IMR-90 (cell line): ENCODE results near the gene LAMA5. TPM values are rescaled to one million over a fixed set of nuclear protein-coding genes. Genes with fewer than 3 reads are reported as not detected.
A peak's percentile ranks its signal among the peaks of the same experiment; 100 is the strongest.

Experiments used
- ATAC-seq: fragments of 200-7000 bp; cut with Tn5 transposase; 2 replicates; pipeline ENCODE4 v1.9.1; 2020; ENCODE audit warnings: low read depth, mild to moderate bottlenecking, moderate library complexity
- BruUV-seq: library from RNA; stranded (reverse); fragments of 400-500 nt; replicated peaks from 2 replicates; lab custom pipeline; 2021; lab: Mats Ljungman, UMichigan
- CTCF ChIA-PET: fragments of 300-600 bp; formaldehyde crosslinking; extraction: SDS; loops from one replicate; lab custom pipeline; 2021; ENCODE audit warnings: antibody characterized with exemption; lab: Yijun Ruan, JAX
- POLR2A ChIA-PET: fragments of 300-600 bp; sonication (Branson Sonifier 250); formaldehyde crosslinking; loops from one replicate; lab custom pipeline; 2022; ENCODE audit warnings: antibody characterized with exemption; ENCODE audit not compliant: unreplicated experiment; lab: Charles Lee
- DNase-seq: peaks from one replicate; pipeline ENCODE4 v3.0.0; 2013
- H2AFZ ChIP-seq: replicated peaks from 2 replicates; pipeline ENCODE3; 2013; ENCODE audit warnings: low read length, mild to moderate bottlenecking; ENCODE audit not compliant: poor library complexity
- H2AK5ac ChIP-seq: 2 replicates; pipeline ENCODE4 v1.6.1; 2013; ENCODE audit warnings: low read depth, low read length, inconsistent platforms
- H2AK9ac ChIP-seq: replicated peaks from 2 replicates; pipeline ENCODE3; 2013; ENCODE audit warnings: mild to moderate bottlenecking, low read depth, low read length, moderate library complexity; ENCODE audit not compliant: poor library complexity
- H2BK120ac ChIP-seq: 2 replicates; pipeline ENCODE4 v1.6.1; 2013; ENCODE audit warnings: low read depth, low read length, inconsistent platforms
- H2BK15ac ChIP-seq: 3 replicates; pipeline ENCODE4 v1.6.1; 2013; ENCODE audit warnings: low read depth, low read length, inconsistent platforms
- H2BK20ac ChIP-seq: 2 replicates; pipeline ENCODE4 v1.6.1; 2013; ENCODE audit warnings: low read depth, mild to moderate bottlenecking, inconsistent platforms, low read length, moderate library complexity
- H2BK5ac ChIP-seq: 2 replicates; pipeline ENCODE4 v1.6.1; 2013; ENCODE audit warnings: mild to moderate bottlenecking, low read depth, low read length, inconsistent platforms; ENCODE audit not compliant: poor library complexity, severe bottlenecking
- H3K14ac ChIP-seq: replicated peaks from 2 replicates; pipeline ENCODE4 v1.6.1; 2013; ENCODE audit warnings: low read depth, low read length, inconsistent platforms
- H3K18ac ChIP-seq: 2 replicates; pipeline ENCODE4 v1.6.1; 2013; ENCODE audit warnings: low read depth, low read length, control low read depth
- H3K23ac ChIP-seq: 2 replicates; pipeline ENCODE4 v1.6.1; 2013; ENCODE audit warnings: low read depth, low read length, inconsistent platforms
- H3K27ac ChIP-seq: 2 replicates; pipeline ENCODE4 v1.5.1; 2013; ENCODE audit warnings: mild to moderate bottlenecking, control low read depth, low read length; ENCODE audit not compliant: insufficient read depth
- H3K27me3 ChIP-seq: 2 replicates; pipeline ENCODE4 v1.6.1; 2013; ENCODE audit warnings: low read length; ENCODE audit not compliant: control insufficient read depth, insufficient read depth
- H3K36me3 ChIP-seq: 2 replicates; pipeline ENCODE4 v1.6.1; 2013; ENCODE audit warnings: low read length, mixed read lengths; ENCODE audit not compliant: control insufficient read depth, insufficient read depth
- H3K4ac ChIP-seq: 2 replicates; pipeline ENCODE4 v1.6.1; 2013; ENCODE audit warnings: low read depth, low read length, inconsistent platforms
- H3K4me1 ChIP-seq: 2 replicates; pipeline ENCODE4 v1.6.1; 2013; ENCODE audit warnings: low read length, mixed read lengths; ENCODE audit not compliant: control insufficient read depth, insufficient read depth
- H3K4me2 ChIP-seq: 2 replicates; pipeline ENCODE4 v1.6.1; 2013; ENCODE audit warnings: low read depth, mild to moderate bottlenecking, control low read depth, low read length, moderate library complexity
- H3K4me3 ChIP-seq: 2 replicates; pipeline ENCODE4 v1.5.1; 2013; ENCODE audit warnings: low read depth, mild to moderate bottlenecking, control low read depth, low read length, moderate library complexity; ENCODE audit not compliant: insufficient read depth
- H3K56ac ChIP-seq: 2 replicates; pipeline ENCODE4 v1.6.1; 2013; ENCODE audit warnings: low read length, inconsistent platforms; ENCODE audit not compliant: insufficient read depth; ENCODE audit errors: extremely low read depth
- H3K79me1 ChIP-seq, 2 experiments: 2 replicates each; pipeline ENCODE4 v1.6.1; 2013; ENCODE audit warnings: low read length in 2 of 2, inconsistent platforms in 1 of 2, low read depth in 1 of 2
- H3K9ac ChIP-seq: 2 replicates; pipeline ENCODE4 v1.6.1; 2013; ENCODE audit warnings: low read depth, low read length, control low read depth
- H3K9me1 ChIP-seq: 2 replicates; pipeline ENCODE4 v1.6.1; 2013; ENCODE audit warnings: low read length, inconsistent platforms; ENCODE audit not compliant: insufficient read depth
- H3K9me3 ChIP-seq: 2 replicates; pipeline ENCODE4 v1.6.1; 2013; ENCODE audit warnings: low read length; ENCODE audit not compliant: control insufficient read depth, insufficient read depth
- H4K20me1 ChIP-seq: 2 replicates; pipeline ENCODE4 v1.6.1; 2013; ENCODE audit warnings: low read length, inconsistent platforms; ENCODE audit not compliant: insufficient read depth
- H4K5ac ChIP-seq: 2 replicates; pipeline ENCODE4 v1.6.1; 2013; ENCODE audit warnings: mild to moderate bottlenecking, low read depth, low read length, control low read depth
- H4K8ac ChIP-seq, 2 experiments: 2 replicates each; pipeline ENCODE4 v1.6.1; 2013; ENCODE audit warnings: low read depth in 2 of 2, low read length in 2 of 2, control low read depth in 1 of 2, inconsistent platforms in 1 of 2
- H4K91ac ChIP-seq: 2 replicates; pipeline ENCODE4 v1.6.1; 2013; ENCODE audit warnings: low read depth, low read length, inconsistent platforms; ENCODE audit not compliant: insufficient read depth
- CEBPB ChIP-seq: IDR thresholded peaks from 2 replicates; pipeline ENCODE4 v1.6.1; 2012; ENCODE audit warnings: low read depth, low read length, improper control_type of control experiment
- CHD1 ChIP-seq: IDR thresholded peaks from 2 replicates; pipeline ENCODE4 v1.6.1; 2012; ENCODE audit warnings: low read depth, low read length, improper control_type of control experiment
- WGBS, 2 experiments: methylation state at CpG; one replicate each; pipeline versions ENCODE4 v1.1.5 to v1.1.7; 2013; ENCODE audit warnings: missing lambda C conversion rate in 2 of 2; ENCODE audit not compliant: insufficient read length in 1 of 2; ENCODE audit errors: extremely low coverage in 2 of 2; 5-methylcytosine and 5-hydroxymethylcytosine counted together
- dilution Hi-C: fragments of 300-500 bp; cut with HindIII; formaldehyde crosslinking; loops from one replicate; pipeline ENCODE4 v1.14.3; 2018; ENCODE audit warnings: low sequenced_read_pairs; ENCODE audit not compliant: unreplicated experiment
- in situ Hi-C: fragments of 300-500 bp; cut with MboI; formaldehyde crosslinking; loops from 3 replicates; pipeline ENCODE4 v1.14.3; 2019; ENCODE audit warnings: low sequenced_read_pairs, inconsistent platforms, mixed read lengths
- intact Hi-C: fragments of 100-400 bp; cut with micrococcal nuclease; formaldehyde crosslinking; loops from 2 replicates; pipeline ENCODE4 v1.10.0; 2022
- polyA plus RNA-seq, 3 experiments: library from polyadenylated mRNA; depleted of rRNA; stranded (reverse); fragments of >200 nt; gene quantifications; 2 replicates each; pipeline ENCODE4 v1.2.3, GENCODE V29; 2012; ENCODE audit warnings: low replicate concordance in 1 of 3
- total RNA-seq: library from RNA; depleted of rRNA; stranded (reverse); fragments of >200 nt; gene quantifications from 2 replicates; pipeline ENCODE4 v1.2.3, GENCODE V29; 2012

Gene LAMA5
- total and polyA plus RNA-seq, 2 of the 4 experiments (the other 2 are of a cell fraction), result 0.90 to 7.3 TPM

- Histone ChIP-seq H4K5ac (peak overlapping the region; percentile 23; the same call in 1 of the 2 replicates), H3K18ac (peak overlapping the region; percentile 3; the same call in 1 of the 2 replicates), H2BK15ac (no peak overlapping the region), H3K56ac (no peak overlapping the region), H4K8ac (peak overlapping the region in 1 of 2 experiments; percentile 64; a peak in 1 of 4 replicates), H3K4me3 (no peak overlapping the region), H4K20me1 (peaks cover 12% of the 10 kb centered on the region), H3K36me3 (no peaks in the 10 kb centered on the region), H3K14ac (0 out of 2 replicates have a peak overlapping the region, but pooled peaks have one; percentile 58), H3K9me3 (no peaks in the 10 kb centered on the region), H2BK20ac (peak overlapping the region; percentile 42; the same call in 1 of the 2 replicates), H2AFZ (peak overlapping the region; percentile 67), H3K9ac (no peak overlapping the region), H2BK120ac (peak overlapping the region; percentile 80), H2AK9ac (peak overlapping the region; percentile 88), H2AK5ac (peak overlapping the region; percentile 58; the same call in 1 of the 2 replicates), H3K79me1 (no peaks in the 10 kb centered on the region), H3K4ac (peak overlapping the region; percentile 66), H2BK5ac (no peak overlapping the region), H3K27me3 (no peaks in the 10 kb centered on the region), H3K4me2 (no peak overlapping the region), H3K27ac (peak overlapping the region; percentile 51; the same call in 1 of the 2 replicates), H4K91ac (0 out of 2 replicates have a peak overlapping the region, but pooled peaks have one; percentile 27), H3K9me1 (peaks cover 13% of the 10 kb centered on the region; the same call in 1 of the 2 replicates), H3K23ac (no peak overlapping the region), H3K4me1 (peaks cover 46% of the 10 kb centered on the region)
- ATAC-seq (peak; percentile 13; the same call in 1 of the 2 replicates), DNase-seq (peak; percentile 79)
- no TSS peak for BruUV-seq
- in situ Hi-C loops (no loop called here), intact Hi-C loops (no loop called here), dilution Hi-C loops (no loop called here)
- TF ChIP-seq CHD1 (no peak), CEBPB (peak; percentile 5; the same call in 1 of the 2 replicates)
- ChIA-PET CTCF (interaction anchor here (0.6 kb wide), 1 partner anchor 68 kb away, joined by 3 read pairs; the partner anchor contains the start of gene ADRM1), POLR2A (interaction anchor here (0.5 kb wide), 1 partner anchor 10 kb away, joined by 3 read pairs; no protein-coding TSS in a partner anchor)
- WGBS, 2 experiments, result 48% methylated on average over 8 of the region's 19 CpGs; no CpG with 5 or more reads in 1 of the 2 experiments
These were observed 3.1 kb upstream of the LAMA5 start for GRCh38 chr20:62370115-62370806.
